Karpas-422 (cell line): ENCODE measurements around the gene NAPB. TPM values are rescaled to one million over a fixed set of nuclear protein-coding genes. Genes with fewer than 3 reads are reported as not detected.

Experiments
- DNase-seq: peaks from one replicate; pipeline ENCODE4 v3.0.0-alpha.2; 2015
- H2AFZ ChIP-seq: fragments of 200-600 bp; sonication (generic); 2 replicates; pipeline ENCODE4 v1.6.1; 2014; ENCODE audit warnings: antibody characterized with exemption, low read length, mixed read lengths
- H3K27ac ChIP-seq: fragments of 200-600 bp; sonication (generic); 2 replicates; pipeline ENCODE4 v1.5.1; 2014; ENCODE audit warnings: mild to moderate bottlenecking, low read length, moderate library complexity
- H3K27me3 ChIP-seq: fragments of 200-600 bp; sonication (generic); 2 replicates; pipeline ENCODE4 v1.6.1; 2014; ENCODE audit warnings: low read length, mixed read lengths
- H3K36me3 ChIP-seq: fragments of 200-600 bp; sonication (generic); 2 replicates; pipeline ENCODE4 v1.6.1; 2014; ENCODE audit warnings: low read length, mixed read lengths; ENCODE audit not compliant: insufficient read depth
- H3K4me1 ChIP-seq: fragments of 200-600 bp; sonication (generic); 2 replicates; pipeline ENCODE4 v1.6.1; 2014; ENCODE audit warnings: mild to moderate bottlenecking, low read length, mixed read lengths
- H3K4me2 ChIP-seq: fragments of 200-600 bp; sonication (generic); 2 replicates; pipeline ENCODE4 v1.6.1; 2014; ENCODE audit warnings: low read length, low read depth, mild to moderate bottlenecking; ENCODE audit not compliant: poor library complexity, severe bottlenecking
- H3K4me3 ChIP-seq: fragments of 200-600 bp; sonication (generic); 2 replicates; pipeline ENCODE4 v1.5.1; 2014; ENCODE audit warnings: mild to moderate bottlenecking, antibody characterized with exemption, low read length, mixed read lengths
- H3K79me2 ChIP-seq: fragments of 200-600 bp; sonication (generic); 2 replicates; pipeline ENCODE4 v1.6.1; 2014; ENCODE audit warnings: mild to moderate bottlenecking, low read length, mixed read lengths
- H3K9ac ChIP-seq: fragments of 200-600 bp; sonication (generic); 2 replicates; pipeline ENCODE4 v1.6.0; 2014; ENCODE audit warnings: low read length
- H3K9me2 ChIP-seq: fragments of 200-600 bp; sonication (generic), shearing (Covaris generic); replicated peaks from 2 replicates; pipeline ENCODE4 v1.6.0; 2014; ENCODE audit warnings: mild to moderate bottlenecking, low read length, moderate library complexity; ENCODE audit not compliant: insufficient read depth
- H3K9me3 ChIP-seq: fragments of 300-700, 200-600 bp; sonication (generic); 2 replicates; pipeline ENCODE4 v1.6.1; 2014; ENCODE audit warnings: low read length, mixed read lengths
- H4K20me1 ChIP-seq: fragments of 200-600 bp; sonication (generic); 2 replicates; pipeline ENCODE4 v1.6.1; 2014; ENCODE audit warnings: mild to moderate bottlenecking, antibody characterized with exemption, low read length, low read depth; ENCODE audit not compliant: insufficient read depth
- total RNA-seq: library from RNA; depleted of rRNA; stranded (reverse); fragments of >200 nt; shearing (Covaris generic); gene quantifications from 2 replicates; pipeline ENCODE4 v1.2.3, GENCODE V29; 2014; ENCODE audit warnings: low replicate concordance

The NAPB gene
- total RNA-seq, 1 experiment from 2014 or later: 35.1 TPM

DNA sequence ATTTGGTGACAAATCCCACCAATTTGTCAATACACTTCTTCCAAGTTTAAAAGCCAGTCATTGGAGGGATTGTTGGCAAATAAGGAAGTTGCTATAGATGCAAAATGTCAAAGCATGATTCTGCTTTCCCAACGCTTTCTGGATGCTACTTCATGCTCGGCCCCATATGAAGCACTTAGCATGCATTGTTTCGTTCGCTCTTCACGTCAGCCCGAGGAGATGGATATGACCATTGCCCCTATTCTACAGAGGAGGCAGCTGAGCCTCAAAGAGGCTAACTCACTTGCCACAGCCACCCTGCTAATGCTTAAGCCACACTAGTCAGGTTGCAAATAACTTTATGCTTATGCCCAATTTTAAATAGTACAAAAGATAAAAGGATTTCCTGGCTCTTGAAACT lies 73.5 kb downstream of the NAPB start:
- no peaks in the 10 kb centered on the region for H3K9me2 ChIP-seq
- H3K27ac ChIP-seq: no peak overlapping the region
- H3K9ac ChIP-seq: no peak overlapping the region
- H3K79me2 ChIP-seq: peaks cover 22% of the 10 kb centered on the region
- no peaks in the 10 kb centered on the region for H3K9me3 ChIP-seq
- H2AFZ ChIP-seq: no peak overlapping the region
- no peak overlapping the region for H3K4me2 ChIP-seq
- H4K20me1 ChIP-seq: peaks cover 13% of the 10 kb centered on the region; the same call in 1 of the 2 replicates
- no peaks in the 10 kb centered on the region for H3K27me3 ChIP-seq
- no peak overlapping the region for H3K4me3 ChIP-seq
- no peak for DNase-seq
- peaks cover 27% of the 10 kb centered on the region for H3K4me1 ChIP-seq
- no peaks in the 10 kb centered on the region for H3K36me3 ChIP-seq

DNA sequence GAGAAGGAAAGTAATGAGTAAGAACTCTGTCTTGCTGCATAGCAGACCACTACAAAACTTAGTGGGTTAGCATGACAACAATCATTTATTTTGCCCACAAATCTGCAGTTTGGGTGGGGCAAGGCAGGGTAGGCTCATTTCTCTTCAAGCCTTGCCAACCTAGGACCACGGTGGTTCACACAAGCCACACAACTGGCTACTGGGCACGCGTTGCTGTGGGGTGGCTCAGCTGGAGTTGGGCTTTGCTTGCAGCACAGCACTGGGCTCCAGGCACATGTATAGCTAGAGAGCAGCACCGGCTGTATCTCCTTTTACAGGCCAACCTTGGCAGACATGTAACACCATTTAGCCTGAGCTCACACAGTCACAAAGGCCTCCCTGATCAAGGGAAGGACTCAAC lies 75.3 kb downstream of the NAPB start:
- no peak overlapping the region for H3K4me3 ChIP-seq
- no peak overlapping the region for H3K9ac ChIP-seq
- no peak overlapping the region for H3K27ac ChIP-seq
- H2AFZ ChIP-seq: no peak overlapping the region
- H3K4me2 ChIP-seq: no peak overlapping the region
- H4K20me1 ChIP-seq: peaks cover 8% of the 10 kb centered on the region; the same call in 1 of the 2 replicates
- no peaks in the 10 kb centered on the region for H3K9me3 ChIP-seq
- H3K9me2 ChIP-seq: no peaks in the 10 kb centered on the region
- no peaks in the 10 kb centered on the region for H3K27me3 ChIP-seq
- no peak for DNase-seq
- peaks cover 19% of the 10 kb centered on the region for H3K4me1 ChIP-seq
- no peaks in the 10 kb centered on the region for H3K36me3 ChIP-seq
- peaks cover 4% of the 10 kb centered on the region for H3K79me2 ChIP-seq

DNA sequence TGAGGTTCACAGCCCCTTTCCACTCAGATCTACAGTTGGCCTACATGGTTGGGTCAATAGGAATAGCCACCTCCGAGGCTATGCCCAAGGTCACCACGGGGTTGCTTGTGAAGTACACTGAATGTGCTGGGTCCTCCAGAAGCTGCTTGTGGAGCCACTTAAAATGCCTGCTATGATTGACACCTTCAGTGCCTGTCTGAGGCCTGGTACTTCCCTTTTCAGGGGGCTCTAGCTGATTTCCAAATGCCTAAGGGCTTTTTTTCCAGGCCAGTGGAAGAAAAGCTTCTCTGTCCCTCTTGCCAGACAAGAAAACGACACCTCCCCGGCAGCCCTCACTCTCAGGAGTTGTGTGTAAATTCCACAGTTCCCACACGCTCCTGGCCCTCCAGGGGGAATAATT lies 77.0 kb downstream of the NAPB start:
- no peak overlapping the region for H2AFZ ChIP-seq
- no peaks in the 10 kb centered on the region for H3K79me2 ChIP-seq
- no peak overlapping the region for H3K4me3 ChIP-seq
- no peaks in the 10 kb centered on the region for H3K27me3 ChIP-seq
- H3K9me2 ChIP-seq: no peaks in the 10 kb centered on the region
- no peak overlapping the region for H3K9ac ChIP-seq
- peaks cover 14% of the 10 kb centered on the region for H3K4me1 ChIP-seq
- H4K20me1 ChIP-seq: peaks cover 9% of the 10 kb centered on the region; the same call in 1 of the 2 replicates
- no peak overlapping the region for H3K27ac ChIP-seq
- no peak overlapping the region for H3K4me2 ChIP-seq
- H3K9me3 ChIP-seq: no peaks in the 10 kb centered on the region
- no peaks in the 10 kb centered on the region for H3K36me3 ChIP-seq
- no peak for DNase-seq

DNA sequence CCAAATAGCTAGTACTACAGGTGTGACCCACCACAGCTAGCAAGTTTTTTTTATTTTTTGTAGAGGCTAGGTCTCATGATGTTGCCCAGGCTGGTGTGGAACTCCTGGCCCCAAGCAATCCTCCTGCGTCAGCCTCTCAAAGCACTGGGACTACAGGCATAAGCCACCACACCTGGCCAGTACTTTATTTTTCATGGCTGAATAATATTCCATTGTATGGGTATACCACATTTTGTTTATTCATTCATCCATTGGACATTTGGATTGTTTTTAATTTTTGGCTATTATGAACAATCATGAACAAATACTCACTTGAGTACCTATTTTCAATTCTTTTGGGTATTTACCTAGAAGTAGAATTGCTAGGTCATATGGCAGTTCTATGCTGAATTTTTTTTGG lies 77.7 kb downstream of the NAPB start:
- no peaks in the 10 kb centered on the region for H3K36me3 ChIP-seq
- peaks cover 10% of the 10 kb centered on the region for H3K4me1 ChIP-seq
- H3K27ac ChIP-seq: no peak overlapping the region
- H2AFZ ChIP-seq: no peak overlapping the region
- H3K79me2 ChIP-seq: no peaks in the 10 kb centered on the region
- H4K20me1 ChIP-seq: peaks cover 13% of the 10 kb centered on the region; the same call in 1 of the 2 replicates
- no peaks in the 10 kb centered on the region for H3K27me3 ChIP-seq
- no peak overlapping the region for H3K4me3 ChIP-seq
- no peaks in the 10 kb centered on the region for H3K9me2 ChIP-seq
- H3K9me3 ChIP-seq: no peaks in the 10 kb centered on the region
- H3K9ac ChIP-seq: no peak overlapping the region
- H3K4me2 ChIP-seq: no peak overlapping the region
- DNase-seq: no peak

DNA sequence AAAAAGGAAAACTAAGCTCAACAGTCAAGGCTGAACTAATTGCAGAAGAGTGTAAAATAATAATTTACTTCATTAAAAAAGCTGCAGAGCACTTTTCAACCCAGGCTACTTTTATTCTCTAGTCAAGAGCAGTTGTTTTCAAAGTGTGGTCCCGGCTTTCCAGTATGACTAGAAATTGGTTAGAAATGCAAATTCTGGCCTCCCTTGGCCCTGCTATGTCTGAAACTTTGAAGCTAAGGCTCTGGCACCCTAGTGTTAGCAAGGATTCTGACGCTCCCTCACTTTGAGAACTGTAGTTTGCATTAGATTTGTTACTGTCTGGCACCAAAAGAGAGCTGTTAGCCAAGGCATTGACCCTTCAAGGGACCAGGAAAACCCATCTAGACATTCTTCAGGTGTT lies 80.2 kb downstream of the NAPB start:
- no peak overlapping the region for H3K4me2 ChIP-seq
- H3K9me3 ChIP-seq: no peaks in the 10 kb centered on the region
- H2AFZ ChIP-seq: no peak overlapping the region
- no peaks in the 10 kb centered on the region for H3K9me2 ChIP-seq
- H3K79me2 ChIP-seq: no peaks in the 10 kb centered on the region
- H3K27ac ChIP-seq: no peak overlapping the region
- H3K36me3 ChIP-seq: no peaks in the 10 kb centered on the region
- DNase-seq: no peak
- H3K4me1 ChIP-seq: peaks cover 10% of the 10 kb centered on the region
- H4K20me1 ChIP-seq: peaks cover 13% of the 10 kb centered on the region; the same call in 1 of the 2 replicates
- no peak overlapping the region for H3K4me3 ChIP-seq
- H3K27me3 ChIP-seq: no peaks in the 10 kb centered on the region
- no peak overlapping the region for H3K9ac ChIP-seq

DNA sequence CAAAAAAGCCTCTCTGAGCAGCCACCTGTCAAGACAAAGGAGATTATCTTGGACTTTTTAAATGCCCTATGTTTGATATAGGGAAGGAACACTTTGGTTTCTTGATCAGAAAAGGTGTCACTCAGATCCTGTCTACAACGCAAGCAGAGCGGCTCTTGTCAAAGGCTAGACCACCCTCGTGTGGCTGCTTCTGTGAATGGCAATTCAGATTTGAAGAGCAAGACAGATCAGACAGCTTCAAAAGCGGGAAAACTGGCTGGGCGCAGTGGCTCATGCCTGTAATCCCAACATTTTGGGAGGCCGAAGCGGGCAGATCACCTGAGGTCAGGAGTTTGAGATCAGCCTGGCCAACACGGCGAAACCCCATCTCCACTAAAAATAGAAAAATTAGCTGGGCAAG lies 80.8 kb downstream of the NAPB start:
- peak; percentile 79 for DNase-seq
- Histone ChIP-seq H3K27ac (no peak overlapping the region), H4K20me1 (peaks cover 13% of the 10 kb centered on the region; the same call in 1 of the 2 replicates), H3K9me3 (no peaks in the 10 kb centered on the region), H3K9ac (no peak overlapping the region), H2AFZ (no peak overlapping the region), H3K36me3 (no peaks in the 10 kb centered on the region), H3K9me2 (no peaks in the 10 kb centered on the region), H3K27me3 (no peaks in the 10 kb centered on the region), H3K4me2 (no peak overlapping the region), H3K79me2 (no peaks in the 10 kb centered on the region), H3K4me1 (peaks cover 10% of the 10 kb centered on the region), H3K4me3 (no peak overlapping the region)

DNA sequence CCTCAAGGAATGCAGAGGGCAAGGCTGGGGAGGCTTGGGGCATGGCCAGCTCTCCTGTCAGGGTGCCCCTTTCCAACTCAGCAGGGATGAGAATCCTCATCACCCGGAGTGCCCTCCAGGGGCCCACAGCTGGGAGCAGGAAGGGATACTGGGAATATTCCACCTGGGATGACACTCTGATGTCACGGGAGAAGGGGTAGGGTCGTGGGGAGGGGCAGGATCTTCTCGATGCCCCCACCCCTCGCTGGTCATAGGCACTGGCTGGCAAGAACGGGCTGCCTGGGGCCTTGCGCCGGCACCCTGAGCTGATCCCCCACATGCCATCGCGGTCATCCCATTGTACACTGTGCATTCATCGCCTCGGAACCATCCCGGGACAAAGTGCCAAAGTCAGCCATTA lies 81.3 kb downstream of the NAPB start:
- peaks cover 13% of the 10 kb centered on the region; the same call in 1 of the 2 replicates for H4K20me1 ChIP-seq
- H3K9ac ChIP-seq: no peak overlapping the region
- no peaks in the 10 kb centered on the region for H3K79me2 ChIP-seq
- no peak overlapping the region for H3K4me2 ChIP-seq
- no peaks in the 10 kb centered on the region for H3K36me3 ChIP-seq
- no peak overlapping the region for H2AFZ ChIP-seq
- H3K4me3 ChIP-seq: no peak overlapping the region
- no peaks in the 10 kb centered on the region for H3K9me2 ChIP-seq
- H3K9me3 ChIP-seq: no peaks in the 10 kb centered on the region
- H3K27me3 ChIP-seq: no peaks in the 10 kb centered on the region
- H3K27ac ChIP-seq: no peak overlapping the region
- peaks cover 10% of the 10 kb centered on the region for H3K4me1 ChIP-seq
- no peak for DNase-seq

DNA sequence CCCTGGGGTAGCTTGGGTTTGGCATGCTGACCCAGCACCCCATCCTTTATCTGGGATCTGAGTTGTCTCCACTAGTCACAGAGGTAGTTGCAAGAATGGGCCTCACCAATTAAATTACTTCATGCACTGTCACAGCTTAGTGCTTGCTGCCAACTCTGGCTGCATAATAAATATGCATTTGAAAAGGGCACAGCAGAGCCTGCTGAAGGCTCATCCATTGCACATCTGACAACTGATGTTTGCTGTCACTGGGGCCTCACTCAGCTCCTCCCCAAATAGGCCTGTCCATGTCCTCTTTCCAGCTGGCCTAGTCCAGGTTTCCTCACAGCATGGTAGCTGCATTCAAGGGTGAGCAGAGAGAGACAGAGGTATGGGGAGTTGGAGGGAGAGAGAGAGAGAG lies 84.0 kb downstream of the NAPB start:
- no peaks in the 10 kb centered on the region for H3K9me3 ChIP-seq
- no peak overlapping the region for H3K27ac ChIP-seq
- H3K36me3 ChIP-seq: no peaks in the 10 kb centered on the region

DNA sequence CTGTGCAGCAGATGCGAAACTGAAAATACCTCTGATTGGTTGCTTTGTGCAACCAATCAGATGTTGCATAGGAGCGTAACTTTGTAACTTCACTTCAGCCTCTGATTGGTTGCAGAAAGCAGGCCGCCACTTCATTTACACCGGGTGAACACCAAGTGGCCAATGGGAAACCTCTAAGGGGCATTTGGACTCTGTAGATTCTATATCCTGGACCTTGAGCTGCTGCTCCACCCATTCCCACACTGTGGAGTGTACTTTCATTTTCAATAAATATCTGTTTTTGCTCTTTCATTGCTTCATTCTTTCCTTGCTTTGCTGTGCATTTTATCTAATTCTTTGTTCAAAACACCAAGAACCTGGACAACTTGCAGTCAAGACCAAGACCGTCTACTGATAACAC lies 84.8 kb downstream of the NAPB start:
- Histone ChIP-seq H3K36me3 (no peaks in the 10 kb centered on the region), H3K27ac (no peak overlapping the region), H3K4me1 (peaks cover 9% of the 10 kb centered on the region), H3K9ac (no peak overlapping the region), H3K9me3 (no peaks in the 10 kb centered on the region), H2AFZ (no peak overlapping the region), H3K4me3 (no peak overlapping the region), H3K27me3 (no peaks in the 10 kb centered on the region), H3K4me2 (no peak overlapping the region), H3K9me2 (no peaks in the 10 kb centered on the region), H3K79me2 (no peaks in the 10 kb centered on the region), H4K20me1 (peaks cover 13% of the 10 kb centered on the region)
- no peak for DNase-seq

More for the DNA sequence above, 84.0 kb downstream of the NAPB start:
- DNase-seq: no peak
- no peak overlapping the region for H3K4me2 ChIP-seq
- H3K4me3 ChIP-seq: no peak overlapping the region
- no peaks in the 10 kb centered on the region for H3K27me3 ChIP-seq
- peaks cover 10% of the 10 kb centered on the region for H3K4me1 ChIP-seq
- peaks cover 17% of the 10 kb centered on the region for H4K20me1 ChIP-seq
- no peak overlapping the region for H3K9ac ChIP-seq
- no peak overlapping the region for H2AFZ ChIP-seq
- no peaks in the 10 kb centered on the region for H3K9me2 ChIP-seq
- no peaks in the 10 kb centered on the region for H3K79me2 ChIP-seq
